Gastroesophageal sphincter (tissue), 4 donors: Measurements from ENCODE around the gene SAMD14. TPM values are rescaled to one million over a fixed set of nuclear protein-coding genes. Genes with fewer than 3 reads are reported as not detected.

ENCODE experiments used
- ATAC-seq: fragments of 150-250 bp; one replicate; pipeline ENCODE4 v1.9.1; 2016; ENCODE audit warnings: mild to moderate bottlenecking, moderate library complexity
- H3K27ac ChIP-seq, 4 donors: fragments of 200-600 bp; sonication (generic) in 3 of 4; 1 replicate in 3 of 4; 2 replicates in 1 of 4; pipeline ENCODE4 v1.5.1; 2016 to 2019
- H3K27me3 ChIP-seq: fragments of 200-600 bp; sonication (generic); one replicate; pipeline ENCODE4 v1.5.1; 2019
- H3K36me3 ChIP-seq, 2 donors: fragments of 200-600 bp; sonication (generic); one replicate each; pipeline ENCODE4 v1.5.1; 2019; ENCODE audit warnings: control low read depth in 1 of 2
- H3K4me1 ChIP-seq, 3 donors: fragments of 200-600 bp; sonication (generic); 1 replicate in 2 of 3; 2 replicates in 1 of 3; pipeline ENCODE4 v1.5.1; 2016 to 2019; ENCODE audit warnings: control low read depth in 2 of 3
- H3K4me3 ChIP-seq, 2 donors: fragments of 200-600 bp; sonication (generic); one replicate each; pipeline ENCODE4 v1.5.1; 2019; ENCODE audit warnings: mild to moderate bottlenecking in 1 of 2, moderate library complexity in 1 of 2
- H3K9me3 ChIP-seq, 3 donors: fragments of 200-600 bp; sonication (generic); one replicate each; pipeline ENCODE4 v1.5.1; 2017 to 2019; ENCODE audit warnings: control low read depth in 2 of 3
- EP300 ChIP-seq: sonication (generic); formaldehyde crosslinking; IDR thresholded peaks from one replicate; pipeline ENCODE4 v1.6.1; 2017; ENCODE audit warnings: antibody characterized with exemption, mild to moderate bottlenecking
- POLR2A ChIP-seq, 2 donors: fragments of 450-650 bp; IDR thresholded peaks; one replicate each; pipeline ENCODE4 v1.6.1; 2017; ENCODE audit warnings: antibody characterized with exemption in 2 of 2, mild to moderate bottlenecking in 2 of 2, moderate library complexity in 1 of 2
- POLR2AphosphoS5 ChIP-seq: sonication (generic); formaldehyde crosslinking; IDR thresholded peaks from one replicate; pipeline ENCODE4 v1.6.1; 2017; ENCODE audit warnings: antibody characterized with exemption
- WGBS, 2 donors: methylation state at CpG; one replicate each; pipeline ENCODE4 v1.1.5; 2018; ENCODE audit warnings: low coverage in 1 of 2; 5-methylcytosine and 5-hydroxymethylcytosine counted together
- total RNA-seq, 4 donors: library from RNA; depleted of rRNA; stranded (reverse); fragments of >200 nt; gene quantifications; one replicate each; pipeline ENCODE4 v1.1.0, GENCODE V29; 2016
- TF ChIP-seq, protein P1 (sequence below), 4 experiments: fragments of 200-600 bp in 2 of 4; fragments of 450-650 bp in 2 of 4; sonication (generic) in 1 of 4; IDR thresholded peaks; one replicate each; pipeline ENCODE4 v1.5.1; 2017 to 2019; ENCODE audit warnings: antibody characterized with exemption in 4 of 4, mild to moderate bottlenecking in 2 of 4, moderate library complexity in 2 of 4

Gene SAMD14
- total RNA-seq, 4 donors from 2014 or later = 1.3 to 2.8 (median 2.3) TPM

DNA sequence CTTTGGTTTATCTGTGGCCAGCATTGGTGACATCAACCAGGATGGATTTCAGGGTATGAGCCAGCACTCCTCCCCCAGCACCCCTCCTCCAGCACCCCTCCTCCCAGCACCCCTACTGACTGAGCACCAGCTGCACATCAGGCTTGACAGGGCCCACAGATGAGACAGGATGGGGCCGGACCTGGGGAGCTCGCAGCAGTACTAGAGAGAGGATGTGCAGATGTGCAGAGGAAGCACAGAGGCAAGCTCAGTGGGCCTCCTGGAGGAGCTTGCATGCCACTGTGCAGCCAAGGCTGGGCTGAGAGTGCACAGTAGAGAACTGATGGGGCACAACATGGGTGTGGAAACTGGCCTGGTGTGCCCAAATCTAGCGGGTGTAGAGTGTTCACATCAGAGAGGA lies 57.8 kb downstream of the SAMD14 start:
- no peaks in the 10 kb centered on the region for H3K9me3 ChIP-seq
- no peaks in the 10 kb centered on the region for H3K27me3 ChIP-seq
- no peak for ATAC-seq
- no peak overlapping the region for H3K27ac ChIP-seq
- no peak overlapping the region for H3K4me3 ChIP-seq
- TF ChIP-seq EP300 (no peak), POLR2A (IDR thresholded peaks at IDR 0.05) (no peak), POLR2AphosphoS5 (no peak)
- TF ChIP-seq, protein P1, sequence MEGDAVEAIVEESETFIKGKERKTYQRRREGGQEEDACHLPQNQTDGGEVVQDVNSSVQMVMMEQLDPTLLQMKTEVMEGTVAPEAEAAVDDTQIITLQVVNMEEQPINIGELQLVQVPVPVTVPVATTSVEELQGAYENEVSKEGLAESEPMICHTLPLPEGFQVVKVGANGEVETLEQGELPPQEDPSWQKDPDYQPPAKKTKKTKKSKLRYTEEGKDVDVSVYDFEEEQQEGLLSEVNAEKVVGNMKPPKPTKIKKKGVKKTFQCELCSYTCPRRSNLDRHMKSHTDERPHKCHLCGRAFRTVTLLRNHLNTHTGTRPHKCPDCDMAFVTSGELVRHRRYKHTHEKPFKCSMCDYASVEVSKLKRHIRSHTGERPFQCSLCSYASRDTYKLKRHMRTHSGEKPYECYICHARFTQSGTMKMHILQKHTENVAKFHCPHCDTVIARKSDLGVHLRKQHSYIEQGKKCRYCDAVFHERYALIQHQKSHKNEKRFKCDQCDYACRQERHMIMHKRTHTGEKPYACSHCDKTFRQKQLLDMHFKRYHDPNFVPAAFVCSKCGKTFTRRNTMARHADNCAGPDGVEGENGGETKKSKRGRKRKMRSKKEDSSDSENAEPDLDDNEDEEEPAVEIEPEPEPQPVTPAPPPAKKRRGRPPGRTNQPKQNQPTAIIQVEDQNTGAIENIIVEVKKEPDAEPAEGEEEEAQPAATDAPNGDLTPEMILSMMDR (IDR thresholded peaks at IDR 0.05) = no peak
- no peaks in the 10 kb centered on the region for H3K4me1 ChIP-seq
- WGBS, 2 donors = 83% methylated on average over 1 of the region's 3 CpGs; no CpG with 5 or more reads in 1 of the 2 donors
- peaks cover 0 to 96% of the 10 kb centered on the region in 2 donors for H3K36me3 ChIP-seq

DNA sequence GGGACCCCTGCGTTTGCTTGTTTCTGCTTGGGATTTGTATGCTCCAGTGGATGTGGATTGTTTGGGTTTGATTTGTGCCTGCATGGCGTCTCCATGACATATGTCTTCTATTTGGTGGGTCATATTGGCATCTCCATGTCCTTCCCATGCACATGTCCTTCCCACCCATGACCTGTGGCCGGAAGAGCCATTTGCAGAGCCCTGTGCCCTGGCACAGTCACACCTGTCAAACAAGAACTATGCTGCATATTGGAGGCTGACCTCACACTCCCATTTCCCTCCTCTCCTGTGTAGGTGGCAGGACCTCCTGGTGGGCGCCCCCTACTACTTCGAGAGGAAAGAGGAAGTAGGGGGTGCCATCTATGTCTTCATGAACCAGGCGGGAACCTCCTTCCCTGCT lies 58.3 kb downstream of the SAMD14 start:
- Histone ChIP-seq H3K9me3 (no peaks in the 10 kb centered on the region), H3K36me3 (peaks cover 0 to 96% of the 10 kb centered on the region in 2 donors), H3K27me3 (no peaks in the 10 kb centered on the region), H3K27ac (no peak overlapping the region), H3K4me3 (no peak overlapping the region), H3K4me1 (no peaks in the 10 kb centered on the region)
- no peak for ATAC-seq
- no CpG with 5 or more reads among the region's 6 CpGs for WGBS, 2 donors
- TF ChIP-seq POLR2AphosphoS5 (no peak), EP300 (no peak), POLR2A (IDR thresholded peaks at IDR 0.05) (no peak)
- TF ChIP-seq, protein P1 (IDR thresholded peaks at IDR 0.05) = no peak

DNA sequence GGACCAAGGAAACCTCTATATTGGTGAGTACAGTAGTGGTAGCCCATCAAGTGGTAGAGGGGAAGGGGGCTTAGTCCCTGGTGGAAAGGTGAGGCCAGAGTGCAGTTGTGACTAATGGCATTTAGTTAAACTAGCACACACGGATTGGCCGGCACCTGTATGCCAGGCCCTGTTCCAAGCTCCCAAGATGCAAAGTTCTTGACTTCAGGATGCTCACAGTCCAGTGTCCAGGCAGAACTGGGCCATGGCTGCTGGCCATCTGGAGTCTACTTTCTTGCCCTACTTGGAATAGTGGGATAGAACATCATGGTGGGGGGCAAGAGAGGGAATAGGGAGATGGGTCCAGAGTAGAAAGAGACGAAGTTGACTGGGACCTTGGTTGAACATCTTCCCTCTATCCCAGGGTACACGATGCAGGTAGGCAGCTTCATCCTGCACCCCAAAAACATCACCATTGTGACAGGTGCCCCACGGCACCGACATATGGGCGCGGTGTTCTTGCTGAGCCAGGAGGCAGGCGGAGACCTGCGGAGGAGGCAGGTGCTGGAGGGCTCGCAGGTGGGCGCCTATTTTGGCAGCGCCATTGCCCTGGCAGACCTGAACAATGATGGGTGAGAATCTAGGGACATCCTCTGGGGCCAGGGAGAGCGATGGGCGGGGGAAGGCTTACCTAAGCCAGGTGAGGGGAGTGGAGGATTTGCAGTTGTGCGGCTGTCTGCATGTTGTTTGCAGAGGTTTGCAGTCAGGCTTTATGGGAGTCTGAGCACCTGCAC lies 58.9 kb downstream of the SAMD14 start:
- H3K27ac ChIP-seq = no peak overlapping the region
- 63 to 83% methylated on average over 3 to 4 of the region's 16 CpGs for WGBS, 2 donors
- TF ChIP-seq POLR2AphosphoS5 (no peak), EP300 (no peak), POLR2A (IDR thresholded peaks at IDR 0.05) (no peak)
- TF ChIP-seq, protein P1 (IDR thresholded peaks at IDR 0.05) = no peak
- peaks cover 0 to 92% of the 10 kb centered on the region in 2 donors for H3K36me3 ChIP-seq
- H3K4me3 ChIP-seq = no peak overlapping the region
- H3K27me3 ChIP-seq = no peaks in the 10 kb centered on the region
- no peak for ATAC-seq
- no peaks in the 10 kb centered on the region for H3K9me3 ChIP-seq
- H3K4me1 ChIP-seq = peaks cover 0 to 2% (median 0%) of the 10 kb centered on the region in 3 donors

DNA sequence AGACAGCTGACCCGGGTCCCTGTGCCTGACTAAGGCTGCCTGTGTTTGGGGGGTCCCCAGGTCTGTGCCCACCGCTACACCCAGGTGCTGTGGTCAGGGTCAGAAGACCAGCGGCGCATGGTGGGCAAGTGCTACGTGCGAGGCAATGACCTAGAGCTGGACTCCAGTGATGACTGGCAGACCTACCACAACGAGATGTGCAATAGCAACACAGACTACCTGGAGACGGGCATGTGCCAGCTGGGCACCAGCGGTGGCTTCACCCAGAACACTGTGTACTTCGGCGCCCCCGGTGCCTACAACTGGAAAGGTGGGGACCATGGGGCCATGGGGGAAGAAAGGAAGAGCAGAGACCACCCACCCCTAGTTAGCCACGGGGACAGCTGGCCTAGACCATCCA lies 62.0 kb downstream of the SAMD14 start:
- 80 to 93% methylated on average over 3 to 7 of the region's 13 CpGs for WGBS, 2 donors
- ATAC-seq = no peak
- Histone ChIP-seq H3K4me3 (no peak overlapping the region), H3K4me1 (peaks cover 4 to 33% (median 19%) of the 10 kb centered on the region in 3 donors), H3K27me3 (no peaks in the 10 kb centered on the region), H3K27ac (no peak overlapping the region), H3K36me3 (peaks cover 0 to 61% of the 10 kb centered on the region in 2 donors), H3K9me3 (no peaks in the 10 kb centered on the region)
- TF ChIP-seq, protein P1 (IDR thresholded peaks at IDR 0.05) = no peak
- no peak for TF ChIP-seq EP300
- no peak for TF ChIP-seq POLR2A (IDR thresholded peaks at IDR 0.05)
- TF ChIP-seq POLR2AphosphoS5 = no peak

DNA sequence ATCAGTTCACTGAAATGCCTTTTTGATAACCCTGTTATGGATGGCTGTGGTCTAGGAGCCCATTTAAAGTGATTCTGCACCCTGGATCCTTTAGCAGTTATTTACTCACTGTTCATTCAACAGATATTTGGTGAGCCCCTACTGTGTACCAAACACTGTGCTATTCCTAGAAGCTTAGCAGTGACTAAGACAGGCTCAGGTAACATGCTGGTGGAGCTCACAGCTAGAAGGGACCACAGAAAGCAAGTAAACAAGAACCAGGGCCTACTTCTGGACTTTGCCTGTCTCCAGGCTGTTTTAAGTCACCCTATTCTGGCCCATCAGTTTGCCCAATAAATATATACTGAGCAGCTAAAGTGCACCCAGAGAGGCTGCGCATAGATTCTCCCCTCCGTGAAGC lies 63.0 kb downstream of the SAMD14 start:
- no peaks in the 10 kb centered on the region for H3K27me3 ChIP-seq
- no peak for ATAC-seq
- H3K9me3 ChIP-seq = no peaks in the 10 kb centered on the region
- H3K4me3 ChIP-seq = no peak overlapping the region
- peaks cover 0 to 51% of the 10 kb centered on the region in 2 donors for H3K36me3 ChIP-seq
- no peak for TF ChIP-seq POLR2A (IDR thresholded peaks at IDR 0.05)
- peaks cover 4 to 43% (median 27%) of the 10 kb centered on the region in 3 donors for H3K4me1 ChIP-seq
- WGBS, 2 donors = no CpG with 5 or more reads among the region's 2 CpGs
- peak overlapping the region in 1 of 4 donors; percentile 95 for H3K27ac ChIP-seq
